Colon (tissue), 2 donors: ENCODE results near the gene NAGK.
"Not testable (repeated sequence)": the region's sequence is repeated elsewhere in the genome, so short reads cannot be mapped to it uniquely, and the experiment has no call there.

Source experiments
- FAIRE-seq: peaks from 2 replicates; lab custom pipeline; 2012; peaks lifted over from hg19 to GRCh38; lab: Jason Lieb, UNC
- donor health status: control.
- donor health status: control.

The NAGK gene

GRCh38 chr2:71068218-71069035, at the start of gene NAGK:
NAGK (plus strand) TSS chr2:71068648; CDS start chr2:71068684, 36 bp downstream.
- FAIRE-seq, result no peak

- FAIRE-seq, result not testable (repeated sequence)
Measured at GRCh38 chr2:71019989-71020388, 48.5 kb upstream of the NAGK start.

DNA sequence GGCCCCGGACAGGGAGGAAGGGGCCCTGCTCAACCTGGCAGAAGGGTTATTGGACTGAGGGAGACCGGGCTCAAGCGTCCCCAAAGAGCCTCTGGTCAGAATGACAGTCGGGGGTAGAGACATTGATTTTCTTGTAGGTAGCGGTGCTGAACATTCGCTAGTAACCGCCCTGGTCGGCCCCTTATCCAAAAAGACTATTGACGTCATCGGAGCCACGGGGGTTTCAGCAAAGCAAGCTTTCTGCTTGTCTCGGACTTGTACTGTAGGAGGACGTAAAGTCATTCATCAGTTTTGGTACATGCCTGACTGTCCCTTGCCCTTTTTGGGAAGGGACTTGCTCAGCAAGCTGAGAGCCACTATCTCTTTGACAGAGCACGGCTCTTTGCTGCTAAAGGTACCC, 47.1 kb upstream of the NAGK start:
- not testable (repeated sequence) for FAIRE-seq

DNA sequence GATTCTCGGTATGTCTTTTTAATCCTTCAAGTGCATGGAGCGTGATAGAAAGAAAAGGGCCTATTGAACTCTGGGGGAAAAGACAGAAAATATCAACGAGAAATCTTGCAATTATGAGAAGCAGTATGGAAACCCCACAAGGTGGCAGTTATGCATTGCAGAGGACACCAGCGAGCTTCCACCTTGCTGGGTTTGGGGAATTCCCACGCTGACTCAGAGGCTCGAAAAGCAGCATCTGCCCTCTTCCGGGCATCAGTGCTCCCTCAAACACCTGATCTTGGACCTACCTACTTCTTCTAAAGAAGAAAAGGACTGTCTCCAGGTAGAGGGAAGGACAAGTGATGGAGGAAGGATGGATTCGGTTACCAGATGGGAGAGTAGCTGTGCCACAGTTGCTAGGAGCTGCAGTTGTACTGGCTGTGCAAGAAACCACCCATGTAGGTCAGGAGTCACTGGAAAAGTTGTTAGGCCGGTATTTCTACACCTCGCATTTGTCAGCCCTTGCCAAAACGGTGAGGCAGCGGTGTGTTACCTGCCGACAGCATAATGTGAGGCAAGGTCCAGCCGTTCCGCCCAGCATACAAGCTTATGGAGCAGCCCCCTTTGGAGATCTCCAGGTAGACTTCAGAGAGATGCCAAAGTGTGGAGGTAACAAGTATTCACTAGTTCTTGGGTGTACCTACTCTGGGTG, 44.8 kb upstream of the NAGK start:
- FAIRE-seq, result not testable (repeated sequence)

DNA sequence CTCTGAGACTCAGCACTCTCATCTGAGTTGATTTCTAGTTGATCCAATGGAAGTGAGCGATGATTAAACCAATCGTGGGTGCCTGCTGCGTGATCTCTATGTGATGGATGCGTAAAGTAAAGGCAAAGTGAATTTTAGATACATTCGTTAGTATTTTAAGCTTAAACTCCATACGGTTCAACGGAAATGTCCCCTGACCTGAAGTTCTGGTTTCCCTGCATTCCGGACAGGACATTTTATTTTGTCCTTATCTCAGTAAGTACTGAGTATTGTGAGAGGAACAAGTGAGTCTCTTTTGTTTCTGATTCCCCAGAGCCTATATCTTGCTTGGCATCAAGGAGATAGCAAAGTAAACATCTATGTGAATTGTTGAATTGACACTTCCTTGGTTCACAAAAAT, 32.2 kb upstream of the NAGK start:
- FAIRE-seq, result not testable (repeated sequence)

DNA sequence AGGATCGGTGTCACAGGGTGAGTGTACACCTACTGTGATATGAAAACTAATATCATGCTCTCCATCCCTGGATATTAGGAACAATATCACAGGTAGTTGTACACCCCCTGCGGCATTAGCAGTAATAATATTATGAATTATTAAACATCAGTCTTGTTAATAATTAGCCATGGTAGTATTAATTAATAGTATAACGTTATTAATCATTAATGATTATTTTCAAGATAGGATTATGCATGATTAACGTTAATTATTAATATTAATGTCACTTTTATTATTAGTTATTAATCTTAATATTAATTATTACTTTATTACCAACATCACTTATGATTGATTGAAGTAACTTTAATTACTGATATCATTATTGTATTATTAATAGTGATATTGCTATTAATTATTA, 26.2 kb upstream of the NAGK start:
- peak; percentile 96 for FAIRE-seq

DNA sequence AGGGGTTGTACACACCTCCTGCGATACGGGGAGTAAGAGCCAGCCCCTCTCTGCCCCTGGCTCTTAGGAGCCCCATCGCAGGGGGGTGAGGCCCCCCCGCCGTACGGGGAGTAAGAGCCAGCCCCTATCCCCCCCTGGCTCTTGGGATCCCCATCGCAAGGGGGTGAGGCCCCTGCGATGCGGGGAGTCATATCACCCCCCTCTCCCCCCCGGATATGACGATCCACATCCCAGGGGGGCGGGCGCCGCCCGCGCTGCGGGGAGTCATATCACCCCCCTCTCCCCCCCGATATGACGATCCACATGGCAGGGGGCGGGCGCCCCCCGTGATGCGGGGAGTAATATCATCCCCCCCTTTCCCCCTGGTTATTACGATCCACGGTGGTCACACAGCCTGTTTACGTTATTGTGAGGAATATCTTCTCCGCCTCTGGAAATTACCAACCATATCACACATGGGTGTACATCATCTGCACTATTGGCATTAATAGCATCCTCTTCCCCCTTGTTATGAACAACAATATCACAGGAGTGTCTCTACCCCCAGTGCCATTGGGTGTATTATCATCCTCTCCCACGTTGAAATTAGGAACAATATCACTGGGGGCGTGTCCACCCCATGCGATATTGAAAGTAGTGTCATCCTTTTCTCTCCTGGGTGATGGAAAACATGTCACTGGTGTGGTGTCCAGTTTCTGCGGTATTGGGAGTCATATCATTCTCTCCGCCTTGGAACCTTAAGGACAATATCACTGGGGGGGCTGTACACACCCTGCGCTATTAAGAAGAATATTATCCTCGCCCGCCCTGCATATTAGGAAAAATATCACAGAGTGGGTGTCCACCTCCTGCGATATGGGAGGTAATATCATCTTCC, 24.7 kb upstream of the NAGK start:
- no peak for FAIRE-seq

DNA sequence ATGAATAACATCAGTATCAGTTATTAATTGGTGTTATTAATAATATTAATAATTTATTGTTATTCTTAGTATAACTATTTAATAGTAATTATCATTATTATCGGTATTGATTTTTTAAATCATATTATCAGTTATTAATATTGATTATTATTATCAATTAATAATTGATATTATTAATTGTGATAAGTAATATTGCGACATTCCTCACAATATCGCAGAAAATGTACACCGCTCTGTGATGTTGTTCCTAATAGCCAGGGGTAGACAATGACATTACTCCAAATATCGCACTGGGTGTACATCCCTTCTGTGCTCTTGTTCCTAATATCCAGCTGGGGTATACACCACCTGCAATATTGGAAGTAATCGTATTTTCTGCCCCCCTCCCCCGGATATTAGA, 23.3 kb upstream of the NAGK start:
- FAIRE-seq, result peak; percentile 85

- no peak for FAIRE-seq
Measured at GRCh38 chr2:71045865-71046548, 22.4 kb upstream of the NAGK start.

GRCh38 chr2:71048096-71048495, 20.4 kb upstream of the NAGK start:
- FAIRE-seq, result no peak

- not testable (repeated sequence) for FAIRE-seq
Measured at GRCh38 chr2:71049704-71050360, 18.6 kb upstream of the NAGK start.

- FAIRE-seq, result not testable (repeated sequence)
Measured at GRCh38 chr2:71055206-71055740, 13.2 kb upstream of the NAGK start.

DNA sequence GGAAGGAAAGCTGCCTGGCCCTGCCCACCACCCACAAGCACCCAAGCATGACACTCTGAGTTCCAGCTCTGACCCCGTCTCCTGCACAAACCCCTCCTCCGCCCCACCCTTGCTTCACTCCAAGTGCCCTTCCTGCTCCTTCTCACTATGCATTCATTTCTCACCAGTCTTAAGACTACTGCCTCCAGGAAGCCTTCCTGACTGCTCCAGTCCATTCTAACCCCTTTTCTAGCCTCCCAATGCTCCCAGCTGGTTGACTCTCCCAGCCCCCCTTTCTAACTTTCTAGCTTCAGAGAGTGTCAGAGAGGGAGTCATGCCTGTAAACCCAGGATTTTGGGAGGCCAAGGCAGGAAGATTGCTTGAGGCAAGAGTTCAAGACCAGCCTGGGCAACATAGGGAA, 8.2 kb upstream of the NAGK start:
- FAIRE-seq, result no peak

DNA sequence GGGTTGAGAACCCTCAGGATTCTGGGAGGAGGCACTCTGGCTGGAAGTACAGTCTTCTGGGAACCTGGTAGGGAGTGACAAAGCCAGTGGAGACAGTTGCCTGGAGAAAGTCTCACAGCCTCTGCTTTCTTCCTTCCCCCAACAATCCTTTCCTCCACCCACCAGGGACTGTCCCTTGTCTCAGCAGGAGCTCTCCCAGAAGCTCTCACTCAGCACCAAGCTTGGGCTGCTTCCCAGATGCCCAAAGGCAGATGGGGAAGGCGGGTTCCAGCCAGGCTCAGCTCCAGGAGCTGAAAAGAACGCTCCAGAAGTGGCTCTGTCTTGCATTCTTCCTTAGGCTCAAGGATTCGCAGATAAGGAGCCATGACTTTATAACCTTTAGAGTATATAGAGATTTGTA, 7.6 kb upstream of the NAGK start:
- FAIRE-seq, result no peak

DNA sequence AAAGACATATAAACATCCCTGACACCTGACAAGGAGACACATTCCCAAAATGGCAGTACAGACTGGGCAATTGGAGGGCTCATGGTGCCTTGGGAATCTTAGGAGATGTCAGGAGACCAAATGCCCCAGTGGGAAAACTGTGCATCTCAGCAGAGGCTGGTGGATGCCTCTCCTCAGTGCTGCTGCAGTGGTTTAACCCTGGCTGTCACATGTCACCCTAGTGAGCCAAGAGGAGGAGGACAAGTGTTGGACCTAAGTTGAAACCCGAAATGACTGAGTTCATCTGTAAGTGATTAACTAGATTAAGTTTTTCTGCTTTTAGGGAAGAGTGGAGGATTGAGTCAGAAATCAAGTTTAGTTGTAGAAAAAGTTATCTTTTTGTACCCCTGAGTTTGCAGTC, 5.2 kb upstream of the NAGK start:
- no peak for FAIRE-seq

DNA sequence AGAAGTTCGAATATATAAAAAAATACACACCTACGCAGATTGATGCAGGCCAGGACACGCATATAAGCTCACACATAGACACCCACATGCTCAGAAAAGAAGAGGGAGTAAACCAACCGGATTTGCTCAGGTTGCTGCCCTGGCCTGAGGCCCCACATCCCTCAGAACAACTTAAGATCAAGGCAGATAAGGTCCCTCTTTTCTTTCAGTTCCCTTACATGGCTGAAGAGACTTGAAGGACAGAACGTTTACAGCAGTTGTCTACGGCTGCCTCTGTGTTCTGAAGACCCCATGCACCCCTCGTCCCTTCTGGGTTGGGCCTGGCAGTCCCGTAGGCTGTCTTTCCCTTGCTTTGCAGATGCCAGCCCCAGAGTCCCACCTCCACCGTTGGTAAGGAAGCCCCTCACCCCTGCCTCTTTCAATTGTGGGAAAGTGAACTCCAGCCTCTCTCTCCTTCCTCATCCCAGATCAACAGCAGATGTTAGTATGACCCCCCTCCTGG, 4.3 kb upstream of the NAGK start:
- no peak for FAIRE-seq

- FAIRE-seq, result no peak
Measured at GRCh38 chr2:71064754-71065621, 3.5 kb upstream of the NAGK start.

GRCh38 chr2:71066856-71067255, 1.6 kb upstream of the NAGK start:
- FAIRE-seq, result no peak

GRCh38 chr2:71067567-71068217, 756 bp upstream of the NAGK start:
- no peak for FAIRE-seq
